Measurements from ENCODE around the gene SYNE4. TPM values are rescaled to one million over a fixed set of nuclear protein-coding genes. Genes with fewer than 3 reads are reported as not detected.

Gene SYNE4
- total RNA-seq, 4 donors from 2014 or later: 0.24 to 1.7 TPM; not detected in 2

DNA sequence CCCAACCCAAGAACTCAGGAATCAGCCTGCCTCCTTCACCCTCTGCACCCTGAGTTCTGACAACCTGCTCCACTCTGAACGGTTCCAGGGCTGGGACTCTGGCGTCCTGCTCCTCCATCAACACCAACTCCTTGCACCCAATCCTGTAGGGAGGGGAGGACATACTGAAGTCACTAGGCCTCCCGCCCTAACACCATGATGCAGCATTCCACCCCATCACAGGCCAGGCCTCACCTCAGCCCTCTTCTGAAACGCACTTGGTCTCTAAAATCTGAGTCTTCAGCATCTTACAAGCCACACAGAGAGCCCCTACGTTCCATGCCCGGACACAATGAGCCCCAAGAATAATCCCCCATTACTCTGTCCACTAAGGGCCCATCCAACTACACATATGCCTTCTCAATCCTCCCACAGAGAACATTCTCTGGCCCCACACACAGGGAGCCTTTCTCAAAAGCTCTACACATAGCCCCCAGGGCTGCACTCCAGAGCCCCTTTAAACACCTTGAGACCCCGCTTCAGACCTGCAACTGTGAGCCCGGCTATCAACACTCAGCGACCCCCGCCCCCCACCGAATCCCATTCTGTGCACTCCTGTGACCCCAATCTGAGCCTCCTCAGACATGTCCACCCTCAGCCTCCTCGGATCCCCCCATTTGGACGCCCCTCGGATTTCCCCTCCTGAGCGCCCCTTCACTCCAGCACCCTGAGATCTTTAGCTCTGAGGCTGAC lies 4.8 kb upstream of the SYNE4 start:
- H3K27me3 ChIP-seq: no peaks in the 10 kb centered on the region
- H3K4me1 ChIP-seq: peaks cover 0 to 11% of the 10 kb centered on the region in 2 donors
- peak overlapping the region; percentile 61 to 91 for H3K27ac ChIP-seq
- DNase-seq: no peak
- intact Hi-C loops (cut with DNase I; ENCODE audit: low total_unique reads): no loop called here
- no peak for TF ChIP-seq POLR2A (IDR thresholded peaks at IDR 0.05)
- no peak for TF ChIP-seq CTCF (IDR thresholded peaks at IDR 0.05)
- peak overlapping the region; percentile 73 for H3K4me3 ChIP-seq
- H3K9me3 ChIP-seq: no peaks in the 10 kb centered on the region
- H3K36me3 ChIP-seq: no peaks in the 10 kb centered on the region

DNA sequence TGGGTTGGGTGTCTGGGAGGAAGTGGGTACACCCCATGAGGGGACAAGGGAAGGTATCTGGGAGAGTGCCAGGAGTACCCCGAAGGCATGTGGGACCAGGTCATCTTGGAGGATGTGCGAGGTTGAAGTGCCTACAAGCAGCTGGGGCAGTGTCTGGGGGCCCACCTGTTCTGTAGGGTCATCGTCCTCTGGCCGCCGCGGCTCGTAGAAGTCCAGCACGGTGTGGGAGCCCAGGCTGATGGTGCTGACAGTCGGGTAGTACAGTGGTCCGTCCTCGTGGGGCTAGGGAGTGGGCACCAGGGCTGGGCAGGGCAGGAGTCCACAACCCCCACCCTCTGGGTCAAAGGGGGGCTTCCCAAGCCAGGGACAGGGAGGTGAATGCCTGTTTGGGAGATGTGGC lies 1.8 kb upstream of the SYNE4 start:
- TF ChIP-seq POLR2A (IDR thresholded peaks at IDR 0.05) (no peak), CTCF (IDR thresholded peaks at IDR 0.05) (no peak)
- no peak for DNase-seq
- Histone ChIP-seq H3K4me3 (no peak overlapping the region), H3K9me3 (no peaks in the 10 kb centered on the region), H3K27me3 (no peaks in the 10 kb centered on the region), H3K27ac (no peak overlapping the region), H3K4me1 (peaks cover 0 to 11% of the 10 kb centered on the region in 2 donors), H3K36me3 (no peaks in the 10 kb centered on the region)
- intact Hi-C loops (cut with DNase I; ENCODE audit: low total_unique reads): no loop called here

DNA sequence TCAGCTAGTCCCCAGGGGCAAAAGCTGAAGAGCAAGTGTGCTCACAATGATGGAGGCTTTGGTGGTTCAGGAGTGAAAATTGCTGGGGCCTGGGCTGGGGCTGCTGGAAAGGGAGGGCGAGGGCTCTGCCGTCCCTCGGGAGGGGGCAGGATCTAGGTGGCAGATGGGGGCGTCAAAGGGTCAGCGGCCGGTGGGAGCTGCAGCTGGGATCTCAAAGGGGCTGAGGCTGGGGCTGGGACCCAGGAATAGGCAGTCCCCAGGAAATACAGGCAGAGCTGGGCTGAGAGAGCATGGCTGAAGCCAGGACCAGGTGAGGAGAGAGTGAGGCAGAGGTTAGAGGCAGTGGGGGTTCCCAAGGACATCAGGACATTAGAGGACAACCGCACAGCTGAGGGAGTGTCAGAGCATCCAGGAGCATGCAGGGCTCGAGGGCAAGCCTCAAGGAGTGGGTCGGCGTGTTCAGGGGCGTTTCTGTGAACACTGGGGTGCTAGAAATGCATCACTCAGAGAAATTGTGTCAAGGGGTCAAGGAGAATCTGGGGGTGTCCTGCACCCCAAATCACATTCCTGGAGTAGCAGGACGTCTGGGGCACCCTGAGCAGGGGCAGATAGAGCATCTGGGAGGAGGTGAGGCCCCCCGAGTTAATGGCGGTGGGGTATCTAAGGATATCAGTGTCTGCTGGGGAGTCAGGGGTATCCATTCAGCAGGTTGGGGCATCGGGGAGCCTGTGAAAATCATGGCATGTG lies 1.2 kb upstream of the SYNE4 start:
- peaks cover 0 to 9% of the 10 kb centered on the region in 2 donors for H3K4me1 ChIP-seq
- intact Hi-C loops (cut with DNase I; ENCODE audit: low total_unique reads): no loop called here
- no peak for TF ChIP-seq POLR2A (IDR thresholded peaks at IDR 0.05)
- no peak for TF ChIP-seq CTCF (IDR thresholded peaks at IDR 0.05)
- no peaks in the 10 kb centered on the region for H3K27me3 ChIP-seq
- no peaks in the 10 kb centered on the region for H3K9me3 ChIP-seq
- H3K27ac ChIP-seq: peak overlapping the region; percentile 23 to 67
- DNase-seq: no peak
- H3K4me3 ChIP-seq: peak overlapping the region; percentile 22 to 42
- H3K36me3 ChIP-seq: no peaks in the 10 kb centered on the region

DNA sequence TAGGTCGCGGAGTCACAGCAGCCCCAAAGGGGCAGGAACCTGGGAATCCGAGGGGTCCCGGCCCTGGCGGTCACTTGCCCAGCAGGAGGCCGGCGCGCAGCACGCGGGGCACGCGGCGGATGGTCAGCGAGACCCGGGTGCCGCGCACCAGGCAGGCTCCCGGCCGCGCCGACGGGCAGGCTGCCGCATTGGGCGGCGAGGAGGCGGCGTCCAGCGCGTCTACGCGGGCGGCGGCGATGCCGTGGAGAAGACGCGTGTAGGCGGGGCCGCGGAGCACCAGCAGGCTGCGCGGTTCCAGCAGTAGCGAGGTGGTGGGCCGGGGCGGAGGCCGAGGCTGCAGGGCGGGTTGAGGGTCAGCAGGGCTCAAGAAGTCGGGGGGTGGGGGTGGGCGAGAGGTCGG lies 607 bp upstream of the SYNE4 start:
- H3K9me3 ChIP-seq: no peaks in the 10 kb centered on the region
- H3K4me3 ChIP-seq: peak overlapping the region; percentile 22 to 42
- no peaks in the 10 kb centered on the region for H3K36me3 ChIP-seq
- H3K27me3 ChIP-seq: no peaks in the 10 kb centered on the region
- peak; percentile 60 to 69 for DNase-seq
- intact Hi-C loops (cut with DNase I; ENCODE audit: low total_unique reads): no loop called here
- H3K27ac ChIP-seq: peak overlapping the region; percentile 23 to 67
- TF ChIP-seq CTCF (IDR thresholded peaks at IDR 0.05) (no peak), POLR2A (IDR thresholded peaks at IDR 0.05) (peak in 1 of 2 donors; percentile 42)
- peaks cover 0 to 5% of the 10 kb centered on the region in 2 donors for H3K4me1 ChIP-seq

DNA sequence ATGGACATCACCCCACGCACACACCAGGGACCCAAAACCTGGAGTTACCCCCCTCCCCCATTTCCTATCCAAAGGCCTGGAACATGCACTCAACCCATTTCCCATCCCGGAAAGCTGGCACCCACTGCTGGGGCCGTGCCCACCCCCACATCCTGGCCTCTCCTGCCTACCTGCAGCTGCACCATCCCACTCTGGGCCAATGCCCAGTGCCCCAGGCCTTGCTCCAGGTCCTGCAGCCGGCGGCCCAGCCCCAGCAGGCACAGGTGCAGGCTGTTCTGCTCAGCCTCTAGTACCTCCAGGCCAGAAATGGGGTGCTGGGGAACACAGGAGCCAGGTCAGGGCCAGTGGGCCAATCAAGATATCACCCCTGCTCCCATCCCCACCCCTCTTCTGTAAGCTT lies 1.7 kb downstream of the SYNE4 start:
- Histone ChIP-seq H3K9me3 (no peaks in the 10 kb centered on the region), H3K4me3 (no peak overlapping the region), H3K4me1 (peaks cover 0 to 5% of the 10 kb centered on the region in 2 donors), H3K27me3 (no peaks in the 10 kb centered on the region), H3K27ac (no peak overlapping the region), H3K36me3 (no peaks in the 10 kb centered on the region)
- no peak for DNase-seq
- TF ChIP-seq POLR2A (IDR thresholded peaks at IDR 0.05): no peak
- no peak for TF ChIP-seq CTCF (IDR thresholded peaks at IDR 0.05)
- intact Hi-C loops (cut with DNase I; ENCODE audit: low total_unique reads): no loop called here

Measured in uterus (tissue), 4 donors.